Transverse colon (tissue), 4 donors: ENCODE data around the gene WSCD1. TPM values are rescaled to one million over a fixed set of nuclear protein-coding genes. Genes with fewer than 3 reads are reported as not detected.

Experiments
- DNase-seq: peaks from one replicate; pipeline ENCODE4 v3.0.0-alpha.2; 2019
- H3K27ac ChIP-seq, 4 donors: fragments of 200-600 bp; sonication (generic); 2 replicates each; pipeline ENCODE4 v1.5.1; 2016 to 2018; ENCODE audit warnings: inconsistent platforms in 4 of 4
- H3K27me3 ChIP-seq: fragments of 200-600 bp; sonication (generic); 2 replicates; pipeline ENCODE4 v1.5.1; 2017; ENCODE audit warnings: inconsistent platforms
- H3K36me3 ChIP-seq, 4 donors: fragments of 200-600 bp; sonication (generic); 2 replicates each; pipeline ENCODE4 v1.5.1; 2017 to 2019; ENCODE audit warnings: inconsistent platforms in 4 of 4
- H3K4me1 ChIP-seq, 4 donors: fragments of 200-600 bp; sonication (generic); 2 replicates each; pipeline ENCODE4 v1.5.1; 2017 to 2020; ENCODE audit warnings: inconsistent platforms in 4 of 4
- H3K4me3 ChIP-seq, 4 donors: fragments of 200-600 bp; sonication (generic); 1 replicate in 1 of 4; 2 replicates in 3 of 4; pipeline versions ENCODE4 v1.5.1 to v1.6.1; 2017 to 2019; ENCODE audit warnings: inconsistent platforms in 4 of 4
- H3K9me3 ChIP-seq, 2 donors: fragments of 200-600 bp; sonication (generic); 2 replicates each; pipeline ENCODE4 v1.5.1; 2017 to 2019; ENCODE audit warnings: inconsistent platforms in 2 of 2
- CTCF ChIP-seq, 5 experiments: fragments of 200-600 bp in 3 of 5; fragments of 450-650 bp in 2 of 5; sonication (generic) in 3 of 5; IDR thresholded peaks; 1 replicate in 2 of 5; 2 replicates in 3 of 5; pipeline ENCODE4 v1.5.1; 2016 to 2017; ENCODE audit warnings: antibody characterized with exemption in 5 of 5, inconsistent platforms in 3 of 5, mild to moderate bottlenecking in 2 of 5, moderate library complexity in 1 of 5
- EP300 ChIP-seq: sonication (generic); formaldehyde crosslinking; IDR thresholded peaks from one replicate; pipeline ENCODE4 v1.6.1; 2017; ENCODE audit warnings: antibody characterized with exemption, low read depth
- POLR2A ChIP-seq: fragments of 450-650 bp; IDR thresholded peaks from one replicate; pipeline ENCODE4 v1.6.1; 2016; ENCODE audit warnings: antibody characterized with exemption, mild to moderate bottlenecking, moderate library complexity
- POLR2AphosphoS5 ChIP-seq, 3 donors: sonication (generic); formaldehyde crosslinking; IDR thresholded peaks; one replicate each; pipeline ENCODE4 v1.6.1; 2016; ENCODE audit warnings: antibody characterized with exemption in 3 of 3
- WGBS, 2 donors: methylation state at CpG; one replicate each; pipeline ENCODE4 v1.1.5; 2018; ENCODE audit warnings: low coverage in 1 of 2; 5-methylcytosine and 5-hydroxymethylcytosine counted together
- in situ Hi-C, 4 donors: fragments of 200-750 bp; cut with MboI; loops; one replicate each; pipeline versions ENCODE4 v1.15.0 to v1.15.1; 2017; ENCODE audit warnings: low sequenced_read_pairs in 3 of 4, low pct_ligation_motif_present in 1 of 4, low pct_unique_long_range_greater_than_20kb in 1 of 4
- intact Hi-C: fragments of 100-400 bp; cut with DNase I; formaldehyde crosslinking; loops from one replicate; pipeline ENCODE4 v1.15.1; 2023; ENCODE audit warnings: low total_unique reads
- total RNA-seq, 4 donors: library from RNA; depleted of rRNA; stranded (reverse); fragments of >200 nt; gene quantifications; one replicate each; pipeline ENCODE4 v1.1.0, GENCODE V29; 2016

WSCD1 gene
- total RNA-seq, 4 donors from 2014 or later: 23.7 to 58.4 (median 33.7) TPM

DNA sequence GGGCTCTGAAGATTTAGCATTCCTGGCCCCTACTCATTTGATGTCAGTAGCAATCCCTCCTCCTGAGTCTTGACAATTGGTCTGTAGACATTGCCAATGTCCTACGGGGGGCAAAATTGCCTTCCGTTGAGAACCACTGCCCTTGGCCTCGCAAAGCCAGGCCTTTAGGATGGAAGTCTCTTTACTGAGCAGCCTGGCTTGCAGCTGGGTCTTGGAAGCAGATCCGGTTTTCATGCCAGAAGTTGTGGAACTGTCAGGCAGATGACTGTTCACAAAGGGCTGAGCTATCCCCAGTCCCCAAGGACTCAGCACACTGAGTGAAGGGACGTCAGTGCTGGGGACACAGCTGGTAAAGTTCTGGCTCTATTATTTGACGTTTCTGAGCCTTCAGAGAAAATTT, 83.2 kb downstream of the WSCD1 start:
- WGBS, 2 donors: 27 to 76% methylated on average over 2 to 6 of the region's 6 CpGs
- intact Hi-C loops (no loop called here), in situ Hi-C loops (no loop called here)
- H3K36me3 ChIP-seq: no peaks in the 10 kb centered on the region
- TF ChIP-seq POLR2A: no peak
- no peak overlapping the region for H3K4me3 ChIP-seq
- no peaks in the 10 kb centered on the region for H3K4me1 ChIP-seq
- no peaks in the 10 kb centered on the region for H3K9me3 ChIP-seq
- DNase-seq: no peak
- no peak overlapping the region for H3K27ac ChIP-seq
- H3K27me3 ChIP-seq: peaks cover 11% of the 10 kb centered on the region

DNA sequence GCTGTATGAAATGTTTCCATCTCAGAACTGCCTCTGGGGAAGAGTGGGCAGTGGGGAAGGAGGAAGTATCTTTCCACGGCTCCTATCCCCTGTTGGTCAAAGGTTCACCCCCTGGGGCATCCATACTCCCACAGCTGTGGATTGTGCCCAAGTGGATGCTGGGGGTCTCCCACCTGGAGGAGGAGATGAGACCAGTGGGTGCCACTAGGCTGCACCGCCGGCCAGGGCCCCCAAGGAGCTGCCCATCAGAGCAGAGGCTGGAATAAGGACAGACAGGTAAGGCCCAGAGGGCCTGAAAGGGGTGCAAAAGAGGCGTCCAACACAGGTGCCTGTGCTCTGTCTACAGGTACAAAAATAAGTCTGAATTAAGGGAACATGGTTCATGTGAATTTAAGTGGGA, 87.5 kb downstream of the WSCD1 start:
- no peak overlapping the region for H3K4me3 ChIP-seq
- no peak overlapping the region for H3K27ac ChIP-seq
- no peaks in the 10 kb centered on the region for H3K9me3 ChIP-seq
- peaks cover 16% of the 10 kb centered on the region for H3K27me3 ChIP-seq
- no peak for DNase-seq
- WGBS, 2 donors: 87 to 90% methylated on average over 2 to 4 of the region's 4 CpGs
- TF ChIP-seq POLR2AphosphoS5 (IDR thresholded peaks at IDR 0.05): no peak
- no peak for TF ChIP-seq POLR2A
- no peak for TF ChIP-seq EP300
- TF ChIP-seq CTCF (IDR thresholded peaks at IDR 0.05): no peak
- in situ Hi-C loops (no loop called here), intact Hi-C loops (no loop called here)
- H3K36me3 ChIP-seq: no peaks in the 10 kb centered on the region
- no peaks in the 10 kb centered on the region for H3K4me1 ChIP-seq

- Histone ChIP-seq H3K27me3 (peaks cover 9% of the 10 kb centered on the region), H3K9me3 (no peaks in the 10 kb centered on the region), H3K27ac (no peak overlapping the region), H3K4me1 (no peaks in the 10 kb centered on the region), H3K4me3 (no peak overlapping the region), H3K36me3 (no peaks in the 10 kb centered on the region)
- TF ChIP-seq EP300 (no peak), CTCF (IDR thresholded peaks at IDR 0.05) (no peak), POLR2AphosphoS5 (IDR thresholded peaks at IDR 0.05) (no peak), POLR2A (no peak)
- intact Hi-C loops: no loop called here
- DNase-seq: no peak
- 65 to 70% methylated on average over 8 to 15 of the region's 15 CpGs for WGBS, 2 donors
- in situ Hi-C loops: no loop called here
Observed at GRCh38 chr17:6159541-6160231, 89.5 kb downstream of the WSCD1 start.

DNA sequence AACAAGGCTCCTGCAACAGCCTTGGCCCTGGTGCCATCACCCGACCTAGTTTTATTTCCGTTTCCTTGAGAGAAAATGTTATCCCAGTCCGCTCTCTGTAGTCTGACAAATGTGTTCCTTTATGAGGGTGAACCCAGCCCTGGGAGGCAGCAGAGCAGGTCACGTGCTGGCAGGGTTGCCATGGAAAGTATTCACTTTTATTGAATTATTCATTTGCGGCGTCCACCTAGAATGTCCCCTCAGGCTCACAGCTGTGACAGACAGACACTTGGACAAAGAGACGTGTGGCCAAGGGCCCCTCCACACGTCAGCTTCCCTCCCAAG, 90.0 kb downstream of the WSCD1 start:
- in situ Hi-C loops: no loop called here
- DNase-seq: no peak
- 50 to 53% methylated on average over 3 to 8 of the region's 8 CpGs for WGBS, 2 donors
- intact Hi-C loops: no loop called here
- H3K36me3 ChIP-seq: no peaks in the 10 kb centered on the region
- no peaks in the 10 kb centered on the region for H3K4me1 ChIP-seq
- no peaks in the 10 kb centered on the region for H3K9me3 ChIP-seq
- H3K4me3 ChIP-seq: no peak overlapping the region
- no peak for TF ChIP-seq EP300
- TF ChIP-seq CTCF (IDR thresholded peaks at IDR 0.05): no peak
- no peak for TF ChIP-seq POLR2AphosphoS5 (IDR thresholded peaks at IDR 0.05)
- no peak for TF ChIP-seq POLR2A
- H3K27ac ChIP-seq: no peak overlapping the region
- H3K27me3 ChIP-seq: peaks cover 9% of the 10 kb centered on the region
